HL-60/S4 (cell line): ENCODE measurements around the gene UGT1A10.

Experiments
- in situ Hi-C: fragments of 300-500 bp; cut with MboI; formaldehyde crosslinking; loops from 2 replicates; pipeline ENCODE4 v1.14.3; 2022; ENCODE audit warnings: low sequenced_read_pairs

The UGT1A10 gene

DNA sequence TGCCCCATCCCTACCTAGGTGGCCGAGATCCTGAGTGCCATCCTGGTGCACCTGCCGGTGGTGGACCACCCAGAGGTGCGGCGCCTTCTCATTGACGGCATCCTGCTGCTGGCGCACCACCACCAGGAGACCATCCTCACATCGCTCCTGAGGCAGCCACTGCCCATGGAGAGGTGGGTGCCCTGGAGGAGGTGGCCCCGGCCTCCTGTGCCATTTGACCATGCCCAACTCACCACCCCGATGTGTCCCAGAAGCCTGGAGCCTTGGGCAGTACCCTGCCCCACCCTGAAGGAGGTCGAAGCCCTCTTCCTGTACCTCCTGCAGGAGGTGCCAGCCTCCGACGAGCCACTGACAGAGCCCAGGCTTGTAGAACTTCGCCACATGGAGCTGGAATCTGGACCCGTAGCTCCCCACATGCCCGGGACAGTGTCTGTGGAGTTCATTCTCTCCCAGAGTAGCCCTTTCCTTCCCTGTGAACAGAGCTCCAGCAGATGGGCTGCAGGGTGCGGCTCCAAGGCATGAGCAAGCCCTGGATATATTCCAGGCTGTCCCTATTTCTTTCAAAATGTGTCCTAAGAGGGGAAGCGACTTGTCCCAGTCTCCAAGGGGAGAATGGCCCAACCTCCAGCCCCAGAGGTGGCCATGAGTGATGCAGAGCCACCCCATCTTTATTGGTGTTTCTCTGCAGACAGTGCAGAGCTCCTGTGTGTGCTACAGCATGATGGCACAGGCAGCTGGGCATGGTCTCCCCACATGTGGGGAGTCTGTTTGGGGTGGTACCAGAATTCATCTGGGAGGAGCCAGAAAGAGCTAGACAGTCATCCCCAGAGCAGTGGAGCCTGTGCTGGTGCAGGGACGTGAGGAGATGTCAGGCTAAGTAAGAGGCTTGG is 183.9 kb downstream of the UGT1A10 start:
- in situ Hi-C loops, result no loop called here

DNA sequence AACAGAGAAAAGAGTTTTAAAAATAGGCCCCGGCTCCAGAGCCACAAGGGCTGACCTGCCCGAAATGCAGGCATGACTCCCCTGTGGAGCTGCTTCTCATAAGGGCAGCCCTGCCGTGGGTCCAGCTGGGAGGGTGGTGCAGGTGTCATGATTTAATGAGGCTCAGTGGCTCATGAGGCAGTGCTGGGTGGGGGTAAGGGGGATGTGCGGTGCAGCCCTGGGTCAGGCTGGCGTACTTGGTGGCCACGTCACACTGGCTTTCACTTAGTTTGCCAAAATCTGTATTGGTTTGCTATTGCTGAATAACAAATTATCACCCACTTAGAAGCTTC is 184.5 kb downstream of the UGT1A10 start:
- in situ Hi-C loops, result no loop called here

DNA sequence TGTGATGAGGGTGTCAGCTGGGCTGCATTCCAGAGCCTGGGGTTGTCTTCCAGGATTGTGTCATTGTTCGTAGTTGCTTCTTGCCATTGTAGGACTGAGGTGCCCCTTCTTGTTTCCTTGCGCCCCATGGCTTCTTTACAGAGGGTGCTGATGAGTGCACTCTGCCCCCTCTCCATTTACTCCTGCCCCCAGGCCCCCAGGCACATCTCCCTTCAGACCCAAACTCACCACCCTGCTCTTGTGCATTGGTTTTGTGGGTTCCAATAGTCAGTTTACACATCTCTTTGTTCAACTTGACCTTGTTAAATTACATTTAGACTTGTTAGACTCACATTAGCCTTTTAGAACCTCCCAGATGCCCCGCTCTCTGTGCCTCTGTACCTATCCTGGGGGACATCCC is 184.9 kb downstream of the UGT1A10 start:
- in situ Hi-C loops, result no loop called here

DNA sequence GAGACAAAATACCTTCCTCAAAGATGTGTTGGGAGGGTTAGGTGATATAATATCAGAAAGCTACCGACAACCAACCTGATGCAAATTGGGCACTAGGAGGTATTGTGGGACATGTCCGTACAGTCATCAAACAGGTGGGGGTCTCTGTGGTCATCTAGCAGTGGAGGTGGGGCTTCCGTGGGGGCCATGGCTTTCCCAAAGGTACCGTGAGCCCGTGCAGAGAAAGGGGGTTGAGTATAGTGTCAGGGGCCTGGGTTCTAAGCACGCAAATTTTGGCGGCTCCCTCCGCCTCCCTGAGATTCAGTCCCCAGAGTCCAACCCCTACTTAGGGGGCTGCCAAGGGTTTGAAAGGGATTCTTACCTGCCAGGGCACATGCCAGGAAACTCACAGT is 185.5 kb downstream of the UGT1A10 start:
- in situ Hi-C loops, result no loop called here

DNA sequence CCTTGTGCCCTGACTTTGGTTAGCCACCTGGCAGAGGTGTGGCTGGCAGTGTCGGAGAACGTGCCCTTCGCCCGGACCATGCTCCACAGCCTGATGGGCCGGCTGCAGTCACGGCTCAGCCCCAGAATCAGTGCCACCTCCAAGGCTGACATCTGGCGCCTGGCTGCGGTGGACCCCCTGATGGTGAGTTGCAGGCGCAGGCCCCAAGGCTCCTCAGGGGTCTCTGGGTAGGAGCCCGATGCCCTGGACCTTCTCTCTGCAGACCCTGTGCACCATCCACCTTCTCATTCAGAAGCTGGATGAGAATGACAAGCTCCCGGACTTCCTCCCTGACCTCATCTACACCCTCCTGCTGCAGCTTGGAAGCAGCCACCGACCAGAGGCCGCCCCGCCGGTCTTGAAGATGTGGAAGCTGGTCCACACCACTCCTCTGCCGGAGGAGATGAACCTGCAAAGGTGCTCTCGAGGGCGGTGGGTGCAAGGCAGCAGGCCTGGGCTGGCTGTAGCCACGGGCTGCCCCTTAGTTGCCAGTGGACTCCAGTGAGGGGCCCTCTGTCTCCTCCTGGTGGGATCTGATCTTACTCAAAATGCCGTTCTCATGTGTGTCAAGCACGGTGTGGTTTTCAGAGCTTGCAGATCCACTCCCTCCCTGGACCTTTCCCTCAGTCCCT is 186.0 kb downstream of the UGT1A10 start:
- in situ Hi-C loops, result no loop called here
